ENCODE data around the gene MAP4K1.

Gene MAP4K1

DNA sequence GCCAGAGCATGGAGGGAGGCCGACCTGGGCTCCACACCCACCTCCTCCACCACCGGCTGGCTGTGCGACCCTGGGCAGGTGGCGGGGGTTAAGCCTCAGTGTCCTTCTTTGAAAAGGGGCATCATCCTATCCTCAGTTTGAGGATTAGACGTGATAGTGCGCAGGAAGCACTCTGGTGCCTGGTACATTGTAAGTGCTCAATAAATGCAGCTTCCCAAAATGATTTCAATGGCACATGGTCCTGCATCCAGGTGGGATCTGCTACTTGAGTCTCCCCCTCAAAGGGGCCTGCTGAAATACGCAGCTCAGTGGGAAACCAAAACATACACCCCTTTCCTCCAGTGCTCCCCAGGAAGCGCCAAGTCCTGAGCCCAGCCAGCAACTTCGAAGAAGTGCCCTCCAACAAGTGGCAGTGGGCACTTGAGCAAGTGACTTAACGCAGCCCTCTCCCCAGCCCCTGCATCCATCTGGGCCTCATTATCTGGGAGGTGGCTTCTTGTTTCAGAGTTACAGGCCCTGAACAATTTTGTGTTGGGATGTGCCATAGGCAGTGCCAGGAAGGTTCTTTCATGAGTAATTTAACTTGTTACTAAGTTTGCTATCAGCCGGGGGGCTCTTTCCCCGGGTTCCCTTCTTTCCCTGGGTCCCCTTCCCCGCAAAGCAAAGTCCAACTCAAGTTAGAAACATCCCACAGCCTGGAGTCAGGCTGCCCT lies 47.6 kb upstream of the MAP4K1 start:
- peaks cover 98% of the 10 kb centered on the region for H3K79me2 ChIP-seq (ENCODE audit: low read length)

DNA sequence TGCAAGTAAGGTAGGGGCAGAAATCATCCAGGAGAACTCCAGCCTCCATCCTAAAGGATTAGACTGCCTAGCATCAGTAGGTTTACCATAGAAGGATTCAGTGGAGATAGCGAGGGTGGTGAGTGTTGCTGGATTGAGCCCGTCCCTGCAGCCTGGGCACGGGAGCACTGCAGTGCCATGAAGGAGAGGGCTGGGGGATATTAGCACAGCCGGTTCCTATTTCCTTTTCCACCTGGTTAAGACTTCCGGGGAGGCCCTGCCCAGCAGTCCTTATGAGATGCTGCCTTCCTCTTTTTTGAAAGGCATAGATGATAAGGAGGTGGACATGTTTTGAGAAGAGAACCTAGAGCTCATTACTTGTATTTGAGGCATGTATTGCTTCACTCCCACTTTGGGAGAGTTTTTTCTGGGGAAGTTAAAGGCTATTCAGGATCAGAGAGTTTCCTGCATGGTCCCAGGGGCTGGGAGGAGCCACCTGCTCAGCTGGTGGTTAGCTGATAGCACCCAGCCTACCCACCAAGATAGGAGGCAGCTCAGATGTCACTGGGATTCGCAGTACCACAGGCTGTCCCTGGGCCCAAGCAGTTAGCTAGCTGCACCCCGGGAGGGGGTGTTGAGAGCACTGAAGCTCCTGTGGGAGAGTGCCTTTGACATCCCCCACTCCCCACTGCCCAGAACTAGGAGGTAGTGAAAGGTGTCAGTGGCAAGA lies 46.9 kb upstream of the MAP4K1 start:
- no peak overlapping the region for H2AFZ ChIP-seq (ENCODE audit: low read depth, low read length)
- no peaks in the 10 kb centered on the region for H3K9me3 ChIP-seq (ENCODE audit: insufficient read depth, low read length)
- H3K4me2 ChIP-seq (ENCODE audit: low read length): peak overlapping the region; percentile 15; the same call in 1 of the 2 replicates
- H3K4me1 ChIP-seq (ENCODE audit: low read length): peaks cover 13% of the 10 kb centered on the region
- H3K9ac ChIP-seq (ENCODE audit: low read length): no peak overlapping the region
- no peak for TF ChIP-seq EZH2phosphoT487 (IDR thresholded peaks at IDR 0.05; ENCODE audit: low read depth)
- TF ChIP-seq, protein P1, sequence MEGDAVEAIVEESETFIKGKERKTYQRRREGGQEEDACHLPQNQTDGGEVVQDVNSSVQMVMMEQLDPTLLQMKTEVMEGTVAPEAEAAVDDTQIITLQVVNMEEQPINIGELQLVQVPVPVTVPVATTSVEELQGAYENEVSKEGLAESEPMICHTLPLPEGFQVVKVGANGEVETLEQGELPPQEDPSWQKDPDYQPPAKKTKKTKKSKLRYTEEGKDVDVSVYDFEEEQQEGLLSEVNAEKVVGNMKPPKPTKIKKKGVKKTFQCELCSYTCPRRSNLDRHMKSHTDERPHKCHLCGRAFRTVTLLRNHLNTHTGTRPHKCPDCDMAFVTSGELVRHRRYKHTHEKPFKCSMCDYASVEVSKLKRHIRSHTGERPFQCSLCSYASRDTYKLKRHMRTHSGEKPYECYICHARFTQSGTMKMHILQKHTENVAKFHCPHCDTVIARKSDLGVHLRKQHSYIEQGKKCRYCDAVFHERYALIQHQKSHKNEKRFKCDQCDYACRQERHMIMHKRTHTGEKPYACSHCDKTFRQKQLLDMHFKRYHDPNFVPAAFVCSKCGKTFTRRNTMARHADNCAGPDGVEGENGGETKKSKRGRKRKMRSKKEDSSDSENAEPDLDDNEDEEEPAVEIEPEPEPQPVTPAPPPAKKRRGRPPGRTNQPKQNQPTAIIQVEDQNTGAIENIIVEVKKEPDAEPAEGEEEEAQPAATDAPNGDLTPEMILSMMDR (IDR thresholded peaks at IDR 0.05; ENCODE audit: low read depth, low read length): no peak
- peaks cover 98% of the 10 kb centered on the region for H3K79me2 ChIP-seq (ENCODE audit: low read length)
- H4K20me1 ChIP-seq (ENCODE audit: insufficient read depth, low read length): peaks cover 76% of the 10 kb centered on the region
- H3K27me3 ChIP-seq (ENCODE audit: low read depth, low read length): no peaks in the 10 kb centered on the region
- H3K4me3 ChIP-seq (ENCODE audit: low read length): no peak overlapping the region
- H3K36me3 ChIP-seq (replicated peaks; ENCODE audit: low read depth, low read length): peaks cover 24% of the 10 kb centered on the region
- no peak overlapping the region for H3K27ac ChIP-seq (ENCODE audit: low read length)

More for the DNA sequence above, 47.6 kb upstream of the MAP4K1 start:
- peaks cover 24% of the 10 kb centered on the region for H3K36me3 ChIP-seq (replicated peaks; ENCODE audit: low read depth, low read length)
- H3K9me3 ChIP-seq (ENCODE audit: insufficient read depth, low read length): no peaks in the 10 kb centered on the region
- peaks cover 13% of the 10 kb centered on the region for H3K4me1 ChIP-seq (ENCODE audit: low read length)
- H2AFZ ChIP-seq (ENCODE audit: low read depth, low read length): no peak overlapping the region
- no peak overlapping the region for H3K27ac ChIP-seq (ENCODE audit: low read length)
- peaks cover 71% of the 10 kb centered on the region for H4K20me1 ChIP-seq (ENCODE audit: insufficient read depth, low read length)
- no peaks in the 10 kb centered on the region for H3K27me3 ChIP-seq (ENCODE audit: low read depth, low read length)
- no peak overlapping the region for H3K4me3 ChIP-seq (ENCODE audit: low read length)
- TF ChIP-seq, protein P1 (IDR thresholded peaks at IDR 0.05; ENCODE audit: low read depth, low read length): no peak
- TF ChIP-seq EZH2phosphoT487 (IDR thresholded peaks at IDR 0.05; ENCODE audit: low read depth): no peak
- no peak overlapping the region for H3K9ac ChIP-seq (ENCODE audit: low read length)
- no peak overlapping the region for H3K4me2 ChIP-seq (ENCODE audit: low read length)

DNA sequence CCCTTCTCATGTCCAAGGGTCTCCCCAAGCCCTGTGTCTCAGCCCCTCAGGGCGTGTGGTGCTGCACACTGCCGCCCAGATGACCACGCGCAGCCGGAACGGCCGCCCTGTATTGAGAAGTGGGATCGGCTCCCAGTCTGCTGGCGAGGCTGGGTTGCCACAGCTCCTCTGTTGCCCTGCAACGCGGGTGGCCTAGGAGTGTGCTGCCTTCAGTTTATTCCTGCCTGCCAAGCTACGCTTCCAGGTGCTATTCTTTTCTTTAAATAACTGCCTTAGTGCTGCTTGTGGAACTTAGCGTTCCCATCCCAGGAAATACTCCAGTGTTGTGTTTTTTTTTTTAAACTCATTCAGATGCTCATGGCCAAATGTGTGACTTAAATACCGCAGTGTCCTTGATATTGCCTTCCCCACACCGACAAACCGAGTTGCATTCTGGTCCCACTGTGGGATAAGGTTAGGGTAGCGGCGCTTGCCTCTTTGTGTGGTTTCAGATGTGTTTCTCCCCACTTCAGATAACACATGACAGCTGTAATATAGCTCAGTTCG lies 46.3 kb upstream of the MAP4K1 start:
- Histone ChIP-seq H3K4me2 (ENCODE audit: low read length) (peak overlapping the region; percentile 15; the same call in 1 of the 2 replicates), H3K27ac (ENCODE audit: low read length) (no peak overlapping the region), H2AFZ (ENCODE audit: low read depth, low read length) (no peak overlapping the region), H3K9me3 (ENCODE audit: insufficient read depth, low read length) (no peaks in the 10 kb centered on the region), H3K36me3 (replicated peaks; ENCODE audit: low read depth, low read length) (peaks cover 28% of the 10 kb centered on the region), H3K4me1 (ENCODE audit: low read length) (peaks cover 13% of the 10 kb centered on the region), H3K79me2 (ENCODE audit: low read length) (peaks cover 98% of the 10 kb centered on the region), H3K4me3 (ENCODE audit: low read length) (no peak overlapping the region), H3K9ac (ENCODE audit: low read length) (no peak overlapping the region), H4K20me1 (ENCODE audit: insufficient read depth, low read length) (peaks cover 77% of the 10 kb centered on the region), H3K27me3 (ENCODE audit: low read depth, low read length) (no peaks in the 10 kb centered on the region)
- TF ChIP-seq EZH2phosphoT487 (IDR thresholded peaks at IDR 0.05; ENCODE audit: low read depth): no peak
- TF ChIP-seq, protein P1 (IDR thresholded peaks at IDR 0.05; ENCODE audit: low read depth, low read length): no peak

DNA sequence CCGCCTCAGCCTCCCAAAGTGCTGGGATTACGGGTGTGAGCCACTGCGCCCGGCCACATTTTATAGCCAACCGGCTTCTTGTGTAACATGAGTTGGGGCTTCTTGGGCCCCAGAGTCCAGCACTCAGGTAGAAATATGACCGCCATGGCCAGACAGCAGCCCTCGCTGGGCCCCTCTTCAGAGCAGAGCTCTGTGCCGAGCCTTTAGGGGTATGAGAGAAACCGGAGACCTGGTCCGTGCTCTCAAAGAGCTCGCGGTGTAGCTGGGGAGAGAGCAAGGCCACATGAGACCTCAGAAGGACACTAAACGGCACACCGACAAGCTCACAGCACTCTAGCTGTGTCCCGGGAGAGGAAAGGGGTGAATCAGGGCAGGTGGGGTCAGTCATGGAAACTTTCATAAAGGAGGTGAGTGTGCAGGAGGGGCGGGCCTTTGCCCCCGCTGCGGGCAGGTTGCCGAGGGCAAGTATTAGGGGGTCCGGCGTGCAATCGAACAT lies 45.5 kb upstream of the MAP4K1 start:
- Histone ChIP-seq H3K4me2 (ENCODE audit: low read length) (no peak overlapping the region), H4K20me1 (ENCODE audit: insufficient read depth, low read length) (peaks cover 84% of the 10 kb centered on the region), H3K4me1 (ENCODE audit: low read length) (peaks cover 16% of the 10 kb centered on the region)

More for the DNA sequence above, 45.5 kb upstream of the MAP4K1 start:
- Histone ChIP-seq H3K27me3 (ENCODE audit: low read depth, low read length) (no peaks in the 10 kb centered on the region), H3K79me2 (ENCODE audit: low read length) (peaks cover 98% of the 10 kb centered on the region), H3K9ac (ENCODE audit: low read length) (no peak overlapping the region), H3K27ac (ENCODE audit: low read length) (no peak overlapping the region), H3K9me3 (ENCODE audit: insufficient read depth, low read length) (no peaks in the 10 kb centered on the region), H2AFZ (ENCODE audit: low read depth, low read length) (no peak overlapping the region), H3K36me3 (replicated peaks; ENCODE audit: low read depth, low read length) (peaks cover 30% of the 10 kb centered on the region), H3K4me3 (ENCODE audit: low read length) (no peak overlapping the region)
- no peak for TF ChIP-seq EZH2phosphoT487 (IDR thresholded peaks at IDR 0.05; ENCODE audit: low read depth)
- TF ChIP-seq, protein P1 (IDR thresholded peaks at IDR 0.05; ENCODE audit: low read depth, low read length): no peak

All from OCI-LY3 (cell line).